ENCODE measurements around the gene MERTK.

DNA sequence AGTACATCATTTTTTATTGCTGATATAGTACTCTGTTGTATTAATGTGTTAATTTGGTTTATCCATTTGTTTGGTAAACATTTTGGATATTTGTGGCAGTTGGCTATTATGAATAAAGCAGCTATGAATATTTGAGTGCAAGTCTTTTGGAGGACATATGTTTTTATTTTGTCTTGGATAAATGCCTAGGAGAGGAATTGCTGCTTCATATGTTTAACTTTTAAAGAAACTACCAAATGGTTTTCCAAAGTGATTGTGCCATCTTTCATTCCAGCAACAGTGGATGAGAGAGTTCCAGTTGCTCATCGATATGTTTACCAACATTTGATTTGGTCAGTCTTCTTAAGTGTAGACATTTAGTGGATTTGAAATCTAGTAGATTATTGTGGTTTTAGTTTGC, 51.8 kb downstream of the MERTK start:
- TF ChIP-seq, protein P1, sequence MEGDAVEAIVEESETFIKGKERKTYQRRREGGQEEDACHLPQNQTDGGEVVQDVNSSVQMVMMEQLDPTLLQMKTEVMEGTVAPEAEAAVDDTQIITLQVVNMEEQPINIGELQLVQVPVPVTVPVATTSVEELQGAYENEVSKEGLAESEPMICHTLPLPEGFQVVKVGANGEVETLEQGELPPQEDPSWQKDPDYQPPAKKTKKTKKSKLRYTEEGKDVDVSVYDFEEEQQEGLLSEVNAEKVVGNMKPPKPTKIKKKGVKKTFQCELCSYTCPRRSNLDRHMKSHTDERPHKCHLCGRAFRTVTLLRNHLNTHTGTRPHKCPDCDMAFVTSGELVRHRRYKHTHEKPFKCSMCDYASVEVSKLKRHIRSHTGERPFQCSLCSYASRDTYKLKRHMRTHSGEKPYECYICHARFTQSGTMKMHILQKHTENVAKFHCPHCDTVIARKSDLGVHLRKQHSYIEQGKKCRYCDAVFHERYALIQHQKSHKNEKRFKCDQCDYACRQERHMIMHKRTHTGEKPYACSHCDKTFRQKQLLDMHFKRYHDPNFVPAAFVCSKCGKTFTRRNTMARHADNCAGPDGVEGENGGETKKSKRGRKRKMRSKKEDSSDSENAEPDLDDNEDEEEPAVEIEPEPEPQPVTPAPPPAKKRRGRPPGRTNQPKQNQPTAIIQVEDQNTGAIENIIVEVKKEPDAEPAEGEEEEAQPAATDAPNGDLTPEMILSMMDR (IDR thresholded peaks at IDR 0.05), result no peak
- no peak for TF ChIP-seq POLR2A (IDR thresholded peaks at IDR 0.05)
